ENCODE results near the gene WDR7. TPM values are rescaled to one million over a fixed set of nuclear protein-coding genes. Genes with fewer than 3 reads are reported as not detected.

Gene WDR7
- total RNA-seq, 1 donor from 2014 or later = 13.5 TPM

GRCh38 chr18:56977309-56977708 is 326.1 kb downstream of the WDR7 start:
- no peak for DNase-seq (ENCODE audit: low spot score in 2 of 2)
- no peaks in the 10 kb centered on the region for H3K9me3 ChIP-seq
- H3K36me3 ChIP-seq = no peaks in the 10 kb centered on the region
- intact Hi-C loops (cut with DNase I) = no loop called here
- H3K4me3 ChIP-seq = no peak overlapping the region
- H3K27ac ChIP-seq = no peak overlapping the region
- TF ChIP-seq CTCF (IDR thresholded peaks at IDR 0.05) = no peak
- no peaks in the 10 kb centered on the region for H3K4me1 ChIP-seq
- no peaks in the 10 kb centered on the region for H3K27me3 ChIP-seq

GRCh38 chr18:56977771-56978170 is 326.6 kb downstream of the WDR7 start:
- Histone ChIP-seq H3K4me1 (no peaks in the 10 kb centered on the region), H3K36me3 (no peaks in the 10 kb centered on the region), H3K27ac (no peak overlapping the region), H3K4me3 (no peak overlapping the region), H3K9me3 (no peaks in the 10 kb centered on the region), H3K27me3 (no peaks in the 10 kb centered on the region)
- TF ChIP-seq CTCF (IDR thresholded peaks at IDR 0.05) = no peak
- intact Hi-C loops (cut with DNase I) = no loop called here
- DNase-seq (ENCODE audit: low spot score in 2 of 2) = no peak

- H3K27ac ChIP-seq = no peak overlapping the region
- no peak overlapping the region for H3K4me3 ChIP-seq
- no peaks in the 10 kb centered on the region for H3K4me1 ChIP-seq
- intact Hi-C loops (cut with DNase I) = no loop called here
- no peaks in the 10 kb centered on the region for H3K36me3 ChIP-seq
- no peak for DNase-seq (ENCODE audit: low spot score in 2 of 2)
- H3K27me3 ChIP-seq = no peaks in the 10 kb centered on the region
- TF ChIP-seq CTCF (IDR thresholded peaks at IDR 0.05) = no peak
- no peaks in the 10 kb centered on the region for H3K9me3 ChIP-seq
Measured at GRCh38 chr18:56980151-56980550, 329.0 kb downstream of the WDR7 start.

- TF ChIP-seq CTCF (IDR thresholded peaks at IDR 0.05) = no peak
- Histone ChIP-seq H3K27me3 (no peaks in the 10 kb centered on the region), H3K9me3 (no peaks in the 10 kb centered on the region), H3K4me3 (no peak overlapping the region), H3K36me3 (no peaks in the 10 kb centered on the region), H3K4me1 (no peaks in the 10 kb centered on the region), H3K27ac (no peak overlapping the region)
- DNase-seq (ENCODE audit: low spot score in 2 of 2) = no peak
- intact Hi-C loops (cut with DNase I) = no loop called here
Measured at GRCh38 chr18:56982766-56983165, 331.6 kb downstream of the WDR7 start.

GRCh38 chr18:56983275-56983992 is 332.3 kb downstream of the WDR7 start:
- Histone ChIP-seq H3K27me3 (no peaks in the 10 kb centered on the region), H3K9me3 (no peaks in the 10 kb centered on the region), H3K36me3 (no peaks in the 10 kb centered on the region), H3K4me3 (no peak overlapping the region), H3K27ac (no peak overlapping the region), H3K4me1 (no peaks in the 10 kb centered on the region)
- TF ChIP-seq CTCF (IDR thresholded peaks at IDR 0.05) = no peak
- intact Hi-C loops (cut with DNase I) = no loop called here
- DNase-seq (ENCODE audit: low spot score in 2 of 2) = no peak

- no peaks in the 10 kb centered on the region for H3K36me3 ChIP-seq
- H3K9me3 ChIP-seq = no peaks in the 10 kb centered on the region
- TF ChIP-seq CTCF (IDR thresholded peaks at IDR 0.05) = no peak
- intact Hi-C loops (cut with DNase I) = no loop called here
- H3K4me3 ChIP-seq = no peak overlapping the region
- no peaks in the 10 kb centered on the region for H3K4me1 ChIP-seq
- H3K27me3 ChIP-seq = no peaks in the 10 kb centered on the region
- no peak overlapping the region for H3K27ac ChIP-seq
- DNase-seq (ENCODE audit: low spot score in 2 of 2) = no peak
Measured at GRCh38 chr18:56984731-56985130, 333.6 kb downstream of the WDR7 start.

All from ascending aorta (tissue), 2 donors.